ENCODE results near the gene ASCC1.

ASCC1 gene

GRCh38 chr10:72098301-72098835, 117.7 kb downstream of the ASCC1 start:
- TF ChIP-seq, protein P1, sequence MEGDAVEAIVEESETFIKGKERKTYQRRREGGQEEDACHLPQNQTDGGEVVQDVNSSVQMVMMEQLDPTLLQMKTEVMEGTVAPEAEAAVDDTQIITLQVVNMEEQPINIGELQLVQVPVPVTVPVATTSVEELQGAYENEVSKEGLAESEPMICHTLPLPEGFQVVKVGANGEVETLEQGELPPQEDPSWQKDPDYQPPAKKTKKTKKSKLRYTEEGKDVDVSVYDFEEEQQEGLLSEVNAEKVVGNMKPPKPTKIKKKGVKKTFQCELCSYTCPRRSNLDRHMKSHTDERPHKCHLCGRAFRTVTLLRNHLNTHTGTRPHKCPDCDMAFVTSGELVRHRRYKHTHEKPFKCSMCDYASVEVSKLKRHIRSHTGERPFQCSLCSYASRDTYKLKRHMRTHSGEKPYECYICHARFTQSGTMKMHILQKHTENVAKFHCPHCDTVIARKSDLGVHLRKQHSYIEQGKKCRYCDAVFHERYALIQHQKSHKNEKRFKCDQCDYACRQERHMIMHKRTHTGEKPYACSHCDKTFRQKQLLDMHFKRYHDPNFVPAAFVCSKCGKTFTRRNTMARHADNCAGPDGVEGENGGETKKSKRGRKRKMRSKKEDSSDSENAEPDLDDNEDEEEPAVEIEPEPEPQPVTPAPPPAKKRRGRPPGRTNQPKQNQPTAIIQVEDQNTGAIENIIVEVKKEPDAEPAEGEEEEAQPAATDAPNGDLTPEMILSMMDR (IDR thresholded peaks at IDR 0.05; ENCODE audit: insufficient read depth, low read length, poor library complexity, severe bottlenecking): no peak
- Histone ChIP-seq H3K36me3 (ENCODE audit: control insufficient read depth, insufficient read depth, low read length) (no peaks in the 10 kb centered on the region; the same call in none of the 2 replicates), H3K4me3 (replicated peaks; ENCODE audit: low read depth, low read length) (no peak overlapping the region), H3K27me3 (replicated peaks; ENCODE audit: control insufficient read depth, insufficient read depth, low read length) (no peaks in the 10 kb centered on the region)
- no peak for DNase-seq (ENCODE audit: extremely low read depth, insufficient read length)

DNA sequence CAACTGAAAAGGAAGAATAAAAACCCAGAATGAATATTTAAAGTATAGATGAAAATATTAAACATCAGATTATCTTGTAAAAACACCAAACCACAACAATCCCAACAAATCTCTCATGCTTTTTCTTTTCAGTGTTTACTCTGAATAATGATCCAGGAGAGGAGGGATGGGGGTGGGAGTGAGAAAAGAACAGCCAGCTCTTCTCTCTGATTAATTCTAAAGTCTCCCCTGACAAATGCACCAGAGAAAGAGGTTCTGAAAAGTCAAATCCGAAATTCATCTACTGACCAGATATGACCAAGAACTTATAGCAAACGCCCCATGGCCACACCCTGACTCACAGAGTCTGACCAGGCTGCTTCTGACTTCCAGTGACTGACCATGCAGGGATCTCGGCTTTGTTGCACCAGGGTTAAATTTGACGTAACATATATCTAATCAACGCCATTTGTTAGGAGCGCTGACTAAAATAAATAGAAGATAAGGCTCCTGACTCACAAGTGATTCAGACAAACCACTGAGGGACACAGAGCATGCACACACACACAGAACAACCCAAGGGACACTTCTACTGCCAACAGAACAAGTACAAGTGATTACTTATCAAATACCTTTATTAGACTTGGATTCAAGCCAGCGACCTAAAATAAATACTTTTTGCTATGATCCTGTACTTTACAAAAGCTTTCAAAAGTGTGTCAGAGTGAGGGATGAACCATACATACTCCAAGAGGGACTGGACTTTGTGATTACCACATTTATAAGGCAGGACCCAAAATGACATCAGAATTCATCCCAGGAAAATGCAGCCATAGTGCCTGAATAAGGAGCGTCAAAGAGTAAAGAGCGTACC, 118.4 kb downstream of the ASCC1 start:
- no peak for DNase-seq (ENCODE audit: extremely low read depth, insufficient read length)
- Histone ChIP-seq H3K4me3 (replicated peaks; ENCODE audit: low read depth, low read length) (no peak overlapping the region), H3K36me3 (ENCODE audit: control insufficient read depth, insufficient read depth, low read length) (no peaks in the 10 kb centered on the region; the same call in none of the 2 replicates), H3K27me3 (replicated peaks; ENCODE audit: control insufficient read depth, insufficient read depth, low read length) (no peaks in the 10 kb centered on the region)
- TF ChIP-seq, protein P1 (IDR thresholded peaks at IDR 0.05; ENCODE audit: insufficient read depth, low read length, poor library complexity, severe bottlenecking): no peak

DNA sequence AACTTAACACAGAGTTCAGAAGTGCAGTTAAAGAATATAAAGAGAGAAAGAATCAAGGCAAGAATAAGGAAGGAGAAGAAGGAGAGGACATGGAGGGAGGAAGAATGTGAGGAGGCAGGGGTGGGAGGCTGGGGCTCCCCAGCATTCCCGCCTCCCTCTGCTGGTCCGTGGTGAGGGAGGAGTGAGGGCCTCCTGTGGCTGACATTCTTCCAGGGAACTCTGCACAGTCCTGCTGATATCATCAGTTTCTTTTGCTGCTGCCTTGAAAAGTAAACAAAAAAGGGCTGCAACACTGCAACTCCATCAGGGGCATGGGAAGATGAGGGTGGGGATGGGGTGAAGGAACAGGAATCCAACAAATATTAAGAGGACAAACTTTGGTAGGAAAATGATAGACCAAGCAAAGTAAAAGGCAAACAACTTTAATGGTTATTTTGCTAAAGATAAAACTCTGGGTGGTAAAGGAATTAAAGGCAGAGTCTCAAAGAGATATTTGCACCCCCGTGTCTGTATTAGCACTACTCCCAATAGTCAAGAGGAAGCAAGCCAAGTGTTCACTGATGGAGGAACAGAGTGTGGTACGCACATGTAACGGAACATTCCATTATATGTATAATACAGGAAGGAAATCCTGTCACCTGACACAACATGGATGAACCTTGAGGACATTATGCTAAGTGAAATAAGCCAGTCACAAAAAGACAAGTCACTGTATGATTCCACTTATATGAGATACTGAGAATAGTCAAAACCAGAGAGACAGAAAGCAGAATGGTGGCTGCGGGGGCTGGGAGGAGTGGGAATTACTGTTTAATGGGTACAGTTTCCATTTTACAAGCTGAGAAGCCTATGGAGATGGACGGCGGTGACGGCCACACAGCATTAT, 119.7 kb downstream of the ASCC1 start:
- TF ChIP-seq, protein P1 (IDR thresholded peaks at IDR 0.05; ENCODE audit: insufficient read depth, low read length, poor library complexity, severe bottlenecking): no peak
- Histone ChIP-seq H3K27me3 (replicated peaks; ENCODE audit: control insufficient read depth, insufficient read depth, low read length) (no peaks in the 10 kb centered on the region), H3K36me3 (ENCODE audit: control insufficient read depth, insufficient read depth, low read length) (no peaks in the 10 kb centered on the region; the same call in none of the 2 replicates), H3K4me3 (replicated peaks; ENCODE audit: low read depth, low read length) (no peak overlapping the region)
- no peak for DNase-seq (ENCODE audit: extremely low read depth, insufficient read length)

GRCh38 chr10:72095195-72095594, 120.9 kb downstream of the ASCC1 start:
- TF ChIP-seq, protein P1 (IDR thresholded peaks at IDR 0.05; ENCODE audit: insufficient read depth, low read length, poor library complexity, severe bottlenecking): no peak
- no peak overlapping the region for H3K4me3 ChIP-seq (replicated peaks; ENCODE audit: low read depth, low read length)
- DNase-seq (ENCODE audit: extremely low read depth, insufficient read length): no peak
- H3K36me3 ChIP-seq (ENCODE audit: control insufficient read depth, insufficient read depth, low read length): no peaks in the 10 kb centered on the region; the same call in none of the 2 replicates
- H3K27me3 ChIP-seq (replicated peaks; ENCODE audit: control insufficient read depth, insufficient read depth, low read length): no peaks in the 10 kb centered on the region

DNA sequence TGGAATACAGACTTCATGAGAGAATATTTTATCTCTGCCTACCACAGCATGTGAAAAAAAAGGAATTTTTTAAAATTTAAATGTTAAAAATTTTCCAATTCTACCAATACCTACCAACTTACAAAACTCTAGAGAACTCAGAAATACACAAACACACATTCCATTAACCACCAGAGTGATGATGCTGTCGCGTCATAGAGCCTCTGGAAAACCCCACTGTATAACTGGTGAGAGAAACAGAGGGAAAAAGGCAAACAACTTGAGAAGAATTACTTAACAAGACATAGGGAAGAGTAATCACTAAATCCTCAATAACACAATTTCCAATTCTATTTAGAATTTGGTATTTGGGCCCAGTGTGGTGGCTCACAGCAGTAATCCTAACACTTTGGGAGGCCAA, 121.5 kb downstream of the ASCC1 start:
- TF ChIP-seq, protein P1 (IDR thresholded peaks at IDR 0.05; ENCODE audit: insufficient read depth, low read length, poor library complexity, severe bottlenecking): no peak
- Histone ChIP-seq H3K36me3 (ENCODE audit: control insufficient read depth, insufficient read depth, low read length) (no peaks in the 10 kb centered on the region; the same call in none of the 2 replicates), H3K27me3 (replicated peaks; ENCODE audit: control insufficient read depth, insufficient read depth, low read length) (no peaks in the 10 kb centered on the region), H3K4me3 (replicated peaks; ENCODE audit: low read depth, low read length) (no peak overlapping the region)
- no peak for DNase-seq (ENCODE audit: extremely low read depth, insufficient read length)
